GM12864 (cell line): ENCODE results near the gene HES2.
"Not testable (repeated sequence)": the region's sequence is repeated elsewhere in the genome, so short reads cannot be mapped to it uniquely, and the experiment has no call there.

Experiments used
- DNase-seq: peaks from one replicate; pipeline ENCODE4 v3.0.0-alpha.2; 2011; ENCODE audit warnings: low read depth
- H3K4me3 ChIP-seq: 2 replicates; pipeline ENCODE4 v1.5.1; 2011; ENCODE audit warnings: mild to moderate bottlenecking, low read depth, low read length, control low read depth
- TF ChIP-seq, protein P1 (sequence below): IDR thresholded peaks from 2 replicates; pipeline ENCODE4 v1.5.1; 2011; ENCODE audit warnings: low read depth, mild to moderate bottlenecking, moderate library complexity, low read length, control low read depth, inconsistent platforms; ENCODE audit errors: missing control alignments

Gene HES2

GRCh38 chr1:6450943-6451373 is 31.2 kb upstream of the HES2 start:
- no peak overlapping the region for H3K4me3 ChIP-seq
- TF ChIP-seq, protein P1, sequence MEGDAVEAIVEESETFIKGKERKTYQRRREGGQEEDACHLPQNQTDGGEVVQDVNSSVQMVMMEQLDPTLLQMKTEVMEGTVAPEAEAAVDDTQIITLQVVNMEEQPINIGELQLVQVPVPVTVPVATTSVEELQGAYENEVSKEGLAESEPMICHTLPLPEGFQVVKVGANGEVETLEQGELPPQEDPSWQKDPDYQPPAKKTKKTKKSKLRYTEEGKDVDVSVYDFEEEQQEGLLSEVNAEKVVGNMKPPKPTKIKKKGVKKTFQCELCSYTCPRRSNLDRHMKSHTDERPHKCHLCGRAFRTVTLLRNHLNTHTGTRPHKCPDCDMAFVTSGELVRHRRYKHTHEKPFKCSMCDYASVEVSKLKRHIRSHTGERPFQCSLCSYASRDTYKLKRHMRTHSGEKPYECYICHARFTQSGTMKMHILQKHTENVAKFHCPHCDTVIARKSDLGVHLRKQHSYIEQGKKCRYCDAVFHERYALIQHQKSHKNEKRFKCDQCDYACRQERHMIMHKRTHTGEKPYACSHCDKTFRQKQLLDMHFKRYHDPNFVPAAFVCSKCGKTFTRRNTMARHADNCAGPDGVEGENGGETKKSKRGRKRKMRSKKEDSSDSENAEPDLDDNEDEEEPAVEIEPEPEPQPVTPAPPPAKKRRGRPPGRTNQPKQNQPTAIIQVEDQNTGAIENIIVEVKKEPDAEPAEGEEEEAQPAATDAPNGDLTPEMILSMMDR: no peak
- no peak for DNase-seq

DNA sequence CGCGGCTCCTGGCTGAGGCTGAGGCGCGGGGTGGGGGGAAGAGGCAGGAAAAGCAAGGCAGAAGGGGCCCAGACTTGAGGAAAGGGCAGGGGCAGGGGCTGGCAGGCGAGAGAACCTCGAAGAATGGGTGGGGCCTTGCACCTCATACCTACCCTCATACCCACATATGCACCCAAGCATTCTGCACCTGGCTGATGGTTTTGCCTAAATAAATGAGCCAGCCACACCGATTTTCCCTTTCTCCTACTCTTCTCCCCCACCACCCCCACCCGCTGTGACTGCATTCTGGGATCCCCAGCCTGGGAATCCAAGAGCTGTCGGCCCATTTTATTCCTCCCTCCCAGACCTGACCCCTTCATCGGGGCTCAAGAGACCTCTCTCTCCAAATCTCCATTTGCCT is 30.8 kb upstream of the HES2 start:
- DNase-seq, H3K4me3 ChIP-seq: not testable (repeated sequence)

GRCh38 chr1:6450005-6450450 is 30.3 kb upstream of the HES2 start:
- TF ChIP-seq, protein P1: no peak
- DNase-seq: no peak
- H3K4me3 ChIP-seq: no peak overlapping the region

DNA sequence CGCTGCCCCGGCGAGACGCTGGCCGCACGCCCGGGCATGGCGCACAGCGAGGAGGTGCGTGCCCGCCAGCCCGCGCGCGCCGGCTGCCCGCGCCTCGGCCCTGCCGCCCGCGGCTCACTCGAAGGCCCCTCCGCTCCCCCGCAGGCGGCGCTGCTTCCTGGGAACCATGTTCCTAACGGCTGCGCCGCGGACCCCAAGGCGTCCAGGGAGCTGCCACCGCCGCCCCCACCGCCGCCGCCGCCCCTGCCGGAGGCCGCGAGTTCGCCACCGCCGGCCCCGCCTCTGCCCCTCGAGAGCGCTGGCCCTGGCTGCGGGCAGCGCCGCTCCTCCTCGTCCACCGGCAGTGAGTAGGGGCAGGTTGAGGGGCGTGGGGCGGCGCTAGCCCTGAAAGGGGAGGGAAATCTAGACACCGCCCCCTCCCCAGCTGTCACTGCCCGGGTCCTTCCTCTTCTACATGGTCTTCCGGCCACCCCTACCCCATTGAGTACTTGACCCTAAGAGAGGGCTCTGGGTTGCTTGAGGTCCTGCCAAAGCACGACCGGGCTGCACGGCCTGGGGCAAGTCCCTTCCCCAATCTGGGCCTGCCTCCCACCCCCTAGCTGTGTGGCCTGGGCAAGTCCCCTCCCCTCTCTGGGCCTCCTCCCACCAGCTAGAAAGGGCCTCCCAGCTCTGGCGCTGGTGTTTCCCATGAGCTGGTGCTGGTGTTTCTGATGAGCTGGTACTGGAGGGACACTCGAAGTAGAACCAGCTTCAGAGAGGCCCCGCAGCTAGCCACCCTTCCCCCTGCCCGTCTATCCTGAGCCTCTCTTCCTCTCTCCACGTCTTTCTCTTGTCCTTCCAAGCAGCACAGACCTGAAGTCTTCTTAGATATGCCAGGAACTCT is 29.3 kb upstream of the HES2 start:
- no peak for DNase-seq
- H3K4me3 ChIP-seq: no peak overlapping the region
- TF ChIP-seq, protein P1: no peak

DNA sequence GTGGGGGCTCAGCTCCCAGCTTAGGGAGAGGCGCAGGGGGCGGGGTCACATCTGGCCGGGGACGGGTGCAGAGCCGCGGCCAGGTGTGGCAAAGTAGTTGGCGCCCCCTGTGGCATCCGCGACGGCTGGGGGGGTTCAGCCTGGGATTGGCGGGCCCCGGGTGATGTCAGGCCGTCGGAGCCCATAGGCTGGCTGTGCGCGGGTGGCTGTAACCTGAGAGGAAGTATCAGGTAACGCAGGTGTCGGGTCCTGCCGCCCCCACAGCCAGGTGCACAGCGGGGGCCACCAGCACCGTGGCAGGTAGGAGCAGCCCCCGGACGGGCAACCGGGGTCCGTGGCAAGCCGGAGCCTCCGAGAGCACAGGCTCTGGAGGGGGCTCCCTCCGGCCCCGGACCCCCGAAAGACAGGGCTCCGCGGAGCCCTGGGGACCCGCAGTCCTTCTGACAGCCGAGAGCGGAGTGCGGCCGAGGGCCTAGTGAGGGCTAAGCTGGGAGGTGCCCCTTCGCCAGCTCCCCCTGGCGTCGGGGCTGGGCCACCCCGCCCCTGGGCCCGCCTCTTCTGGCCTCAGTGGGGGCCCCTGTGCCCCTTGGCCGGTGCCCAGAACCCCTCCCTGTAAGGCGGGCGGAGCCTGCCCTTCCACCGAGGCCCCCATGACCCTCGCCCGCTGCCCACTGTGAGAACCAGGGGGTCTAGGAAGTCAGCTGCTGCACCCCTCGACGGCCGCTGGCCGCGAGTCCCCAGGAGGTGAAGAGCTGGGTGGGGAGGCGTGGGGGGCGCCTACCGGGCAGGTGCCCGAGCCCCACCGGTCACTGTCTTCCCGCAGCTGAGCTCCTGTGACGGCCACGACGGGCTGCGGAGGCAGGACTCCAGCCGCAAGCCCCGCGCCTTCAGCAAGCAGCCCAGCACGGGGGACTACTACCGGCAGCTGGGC is 28.4 kb upstream of the HES2 start:
- TF ChIP-seq, protein P1: no peak
- no peak overlapping the region for H3K4me3 ChIP-seq
- no peak for DNase-seq

DNA sequence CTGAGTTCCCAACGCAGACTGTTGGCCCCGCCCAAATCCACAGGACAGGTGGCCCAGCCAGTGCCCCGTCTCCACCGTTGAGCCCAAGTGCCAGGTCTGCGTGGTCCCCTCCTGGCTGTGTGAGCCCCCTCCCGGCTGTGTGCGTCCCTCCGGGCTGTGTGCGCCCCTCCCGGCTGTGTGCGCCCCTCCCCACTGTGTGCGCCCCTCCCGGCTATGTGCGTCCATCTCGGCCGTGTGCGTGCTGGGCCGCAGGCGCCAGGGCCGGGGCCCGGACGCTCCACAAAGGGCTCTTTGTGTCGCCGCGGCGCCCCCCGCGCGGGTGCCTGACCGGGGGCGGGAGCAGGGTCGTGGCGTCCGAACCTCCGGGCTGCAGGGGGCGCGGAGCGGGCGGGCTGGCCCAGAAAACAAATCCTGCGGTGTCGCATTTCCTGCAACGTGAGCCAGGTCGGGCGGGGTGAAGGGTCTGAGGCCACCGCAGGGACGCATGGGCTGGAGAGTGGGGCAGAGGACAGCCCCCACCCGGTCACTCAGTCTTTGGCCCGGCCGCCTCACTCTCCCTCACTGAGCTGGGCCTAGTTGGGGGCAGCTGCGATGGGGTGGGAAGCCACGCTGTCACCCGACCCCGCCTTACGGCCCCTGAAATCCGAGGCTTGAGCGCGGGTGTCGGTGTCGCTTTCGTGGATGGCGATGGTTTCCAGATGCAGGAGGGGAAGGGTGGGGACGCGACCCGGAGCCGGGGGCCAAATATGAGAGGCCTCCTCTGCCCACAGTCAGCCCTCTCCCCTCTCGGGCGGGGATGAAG is 27.5 kb upstream of the HES2 start:
- H3K4me3 ChIP-seq: peak overlapping the region; percentile 16; the same call in 1 of the 2 replicates
- TF ChIP-seq, protein P1: no peak
- DNase-seq: no peak
